DND-41 (cell line): ENCODE measurements around the gene TEDC2.

Experiments used
- CTCF ChIP-seq: IDR thresholded peaks from 2 replicates; pipeline ENCODE4 v1.5.1; 2012; ENCODE audit warnings: borderline replicate concordance, low read length, moderate library complexity, mild to moderate bottlenecking; ENCODE audit not compliant: poor library complexity, severe bottlenecking; ENCODE audit errors: extremely low read depth
- EZH2 ChIP-seq: IDR thresholded peaks from 3 replicates; pipeline ENCODE4 v1.6.1; 2012; ENCODE audit warnings: borderline replicate concordance, low read depth, mild to moderate bottlenecking, moderate library complexity, low read length, inconsistent platforms; ENCODE audit not compliant: severe bottlenecking

DNA sequence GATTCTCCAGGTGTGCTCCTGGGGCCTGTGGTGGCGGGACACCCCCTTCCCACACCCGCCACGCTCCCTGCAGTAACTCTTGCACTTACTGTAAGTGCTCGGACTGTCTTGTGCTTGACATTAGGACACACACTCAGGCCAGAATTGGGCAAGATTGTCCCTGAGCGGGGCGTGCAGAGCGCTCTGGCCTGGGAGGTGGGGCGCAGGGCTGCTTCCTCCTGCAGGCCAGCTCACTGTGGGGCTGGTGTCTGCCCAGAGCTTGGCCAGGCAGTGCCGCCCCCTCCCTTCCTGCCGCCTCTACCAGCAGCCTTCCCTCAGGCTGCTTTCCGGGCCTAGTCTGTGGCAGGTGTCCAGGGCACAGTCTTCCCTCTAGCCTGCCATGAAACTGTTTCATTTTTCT is 47.8 kb downstream of the TEDC2 start:
- TF ChIP-seq CTCF, result no peak
- TF ChIP-seq EZH2, result no peak
